ENCODE measurements around the gene PWWP2B.
"Not testable (repeated sequence)": the region's sequence is repeated elsewhere in the genome, so short reads cannot be mapped to it uniquely, and the experiment has no call there.

Gene PWWP2B

DNA sequence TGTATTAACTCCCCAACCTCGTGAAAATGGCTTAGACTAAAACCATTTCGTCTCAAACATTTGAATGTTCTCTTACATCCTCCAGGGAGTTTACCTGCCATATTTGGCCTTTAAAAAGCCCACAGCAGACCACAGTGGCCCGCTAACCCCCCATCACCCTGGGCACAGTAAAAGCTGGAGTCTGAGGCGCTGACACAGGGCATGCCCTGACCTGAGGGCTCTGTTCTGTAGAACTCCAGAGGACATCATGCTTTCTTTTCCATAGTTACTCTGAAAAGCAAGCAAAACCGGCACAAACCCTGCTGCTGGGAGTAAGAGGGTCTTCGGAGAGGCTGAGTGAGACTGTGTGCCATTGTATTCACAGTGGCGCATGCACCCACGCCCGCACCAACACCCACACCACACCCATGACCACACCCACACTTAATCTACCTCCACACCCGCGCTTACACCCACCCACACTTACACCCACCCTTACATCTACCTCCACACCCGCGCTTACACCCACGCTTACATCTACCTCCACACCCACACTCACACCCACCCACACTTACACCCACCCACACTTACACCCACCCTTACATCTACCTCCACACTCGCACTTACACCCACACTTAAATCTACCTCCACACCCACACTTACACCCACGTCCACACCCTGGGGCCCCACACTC lies 32.9 kb upstream of the PWWP2B start:
- DNase-seq = no peak

DNA sequence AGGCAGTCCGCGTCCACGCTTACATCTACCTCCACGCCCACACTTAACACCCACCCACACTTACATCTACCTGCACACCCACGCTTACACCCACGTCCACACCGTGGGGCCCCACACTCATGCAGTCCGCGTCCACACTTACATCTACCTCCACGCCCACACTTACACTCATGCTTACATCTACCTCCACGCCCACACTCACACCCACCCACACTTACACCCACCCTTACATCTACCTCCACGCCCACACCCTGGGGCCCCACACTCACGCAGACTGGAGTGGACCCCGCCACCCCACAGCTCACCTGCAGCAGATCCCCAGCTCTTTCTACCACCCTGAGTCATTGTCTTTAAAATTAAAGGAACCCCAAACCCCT lies 32.4 kb upstream of the PWWP2B start:
- no peak for DNase-seq

DNA sequence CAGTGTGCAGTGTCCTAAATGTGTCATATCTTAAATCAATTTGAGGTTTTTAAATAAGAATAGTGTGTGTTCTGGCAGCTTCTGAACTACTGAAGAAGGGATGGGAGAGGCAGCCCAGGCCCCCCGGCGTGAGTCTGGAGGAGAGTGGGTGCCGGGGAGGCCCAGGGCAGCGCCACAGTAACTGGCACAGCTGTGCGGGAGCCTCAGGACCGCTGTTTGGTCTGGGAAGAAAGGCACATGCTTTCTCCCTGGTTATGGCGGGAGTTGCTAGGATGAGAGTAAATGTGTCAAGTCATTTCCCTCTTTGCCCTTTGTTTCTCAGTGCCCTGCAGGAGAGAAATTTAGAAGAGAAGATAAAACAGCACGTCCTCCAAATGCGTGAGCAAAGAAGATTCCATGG lies 31.9 kb upstream of the PWWP2B start:
- DNase-seq = no peak

DNA sequence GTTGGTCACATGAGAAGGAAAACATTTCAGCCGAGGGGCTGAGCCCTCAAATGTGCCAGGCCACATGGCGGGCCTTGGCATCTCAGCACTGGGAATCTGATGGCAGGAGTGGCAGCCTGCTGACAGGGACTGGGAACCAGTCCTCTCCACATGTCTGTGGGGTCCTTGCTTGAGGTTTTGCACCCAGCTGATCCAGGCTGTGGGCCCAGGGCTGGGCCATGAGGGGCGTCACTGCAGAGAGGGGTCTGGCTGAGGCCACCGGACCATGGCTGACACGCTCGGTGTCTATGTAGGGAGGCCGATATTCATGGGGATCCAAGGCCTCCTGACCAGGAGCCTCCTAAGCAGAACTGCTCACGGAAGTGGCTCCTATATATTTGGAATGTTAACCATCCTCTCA lies 31.0 kb upstream of the PWWP2B start:
- no peak for DNase-seq

DNA sequence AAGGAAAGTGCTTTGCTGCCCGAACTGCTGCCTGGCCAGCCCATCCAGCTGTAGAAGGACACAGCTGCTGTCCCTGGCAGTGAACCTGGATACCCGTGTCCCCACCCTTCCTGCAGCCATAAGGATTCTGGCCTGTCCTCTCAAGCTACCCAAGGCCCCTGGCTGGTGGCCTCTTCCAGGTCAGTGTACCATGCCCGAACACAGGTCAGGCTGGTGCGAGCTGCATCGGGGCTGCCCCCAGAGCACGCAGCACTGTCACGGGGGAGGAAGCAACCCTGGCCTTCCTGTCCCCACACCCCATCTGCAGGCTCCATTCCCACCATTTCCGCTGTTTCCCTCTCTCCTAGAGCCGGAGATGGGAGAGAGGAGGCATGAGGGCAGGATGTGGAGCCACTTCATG lies 30.5 kb upstream of the PWWP2B start:
- no peak for DNase-seq

DNA sequence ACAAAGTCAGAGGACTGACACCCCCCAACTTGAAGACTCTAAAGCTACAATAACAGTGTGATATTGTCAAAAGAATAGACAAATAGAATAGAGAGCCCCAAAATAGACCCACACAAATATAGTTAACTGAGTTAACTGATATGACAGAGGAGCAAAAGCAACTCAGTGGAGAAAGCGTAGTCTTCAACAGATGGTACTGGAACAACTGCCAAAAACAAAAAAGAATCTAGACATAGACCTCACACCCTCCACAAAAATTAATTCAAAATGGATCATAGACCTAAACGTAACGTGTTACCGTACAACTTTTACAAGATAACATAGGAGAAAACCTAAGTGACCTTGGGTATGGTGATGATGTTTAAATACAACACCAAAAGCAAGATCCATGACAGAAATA lies 28.6 kb upstream of the PWWP2B start:
- DNase-seq = no peak

DNA sequence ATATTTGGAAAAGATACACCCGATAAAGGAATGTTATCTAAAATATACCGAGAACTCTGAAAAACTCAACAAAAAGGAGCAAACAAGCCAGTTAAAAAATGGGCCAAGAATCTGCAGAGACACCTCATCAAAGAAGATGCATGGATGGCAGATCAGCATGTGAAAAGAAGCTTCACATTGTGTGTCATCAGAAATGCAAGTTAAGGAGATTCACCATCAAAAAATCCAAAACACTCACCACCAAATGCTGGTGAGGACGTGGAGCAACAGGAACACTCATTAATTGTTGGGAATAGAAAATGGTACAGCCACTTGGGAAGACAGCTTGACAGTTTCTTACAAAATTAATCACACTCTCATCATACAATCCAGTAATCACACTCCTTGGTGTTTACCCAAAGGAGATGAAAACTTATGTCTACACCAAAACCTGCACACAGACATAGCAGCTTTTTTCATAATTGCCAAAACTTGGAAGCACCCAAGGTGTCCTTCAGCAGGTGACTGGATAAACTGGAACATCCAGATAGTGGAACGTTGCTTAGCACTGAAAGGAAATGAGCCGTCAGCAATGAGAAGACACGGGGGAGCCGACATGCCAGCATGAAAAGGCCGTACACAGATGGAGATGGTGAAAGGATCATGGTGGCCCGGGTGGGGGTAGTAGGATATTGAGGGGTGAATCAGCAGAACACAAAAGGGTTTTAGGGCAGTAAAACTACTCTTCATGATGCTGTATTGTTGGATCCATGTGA lies 27.9 kb upstream of the PWWP2B start:
- no peak for DNase-seq

DNA sequence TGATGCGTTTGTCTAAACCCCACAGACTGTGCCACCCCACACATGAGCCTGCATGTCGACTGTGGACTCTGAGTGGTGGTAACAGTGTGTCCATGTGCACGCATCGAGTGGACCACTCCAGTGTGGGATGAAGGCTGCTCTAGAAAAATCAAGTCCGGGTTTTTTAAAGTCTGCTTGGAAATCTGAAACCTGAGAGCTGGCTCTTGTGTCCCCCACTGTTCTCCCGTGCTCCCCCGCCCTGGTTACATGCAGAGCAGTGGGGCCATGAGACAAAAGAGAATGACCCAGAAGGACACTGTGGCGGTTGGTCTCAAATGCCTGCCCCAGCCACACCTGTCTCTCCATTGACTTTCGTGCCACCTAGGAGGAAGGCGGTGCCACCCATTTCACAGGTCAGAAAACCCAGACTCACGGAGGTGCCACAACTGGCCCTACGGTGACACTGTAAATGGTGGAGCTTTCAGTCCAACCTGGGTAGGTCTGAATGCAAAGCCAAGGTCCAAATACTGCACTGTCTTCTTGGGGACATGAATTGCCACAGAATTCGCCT lies 27.3 kb upstream of the PWWP2B start:
- no peak for DNase-seq

DNA sequence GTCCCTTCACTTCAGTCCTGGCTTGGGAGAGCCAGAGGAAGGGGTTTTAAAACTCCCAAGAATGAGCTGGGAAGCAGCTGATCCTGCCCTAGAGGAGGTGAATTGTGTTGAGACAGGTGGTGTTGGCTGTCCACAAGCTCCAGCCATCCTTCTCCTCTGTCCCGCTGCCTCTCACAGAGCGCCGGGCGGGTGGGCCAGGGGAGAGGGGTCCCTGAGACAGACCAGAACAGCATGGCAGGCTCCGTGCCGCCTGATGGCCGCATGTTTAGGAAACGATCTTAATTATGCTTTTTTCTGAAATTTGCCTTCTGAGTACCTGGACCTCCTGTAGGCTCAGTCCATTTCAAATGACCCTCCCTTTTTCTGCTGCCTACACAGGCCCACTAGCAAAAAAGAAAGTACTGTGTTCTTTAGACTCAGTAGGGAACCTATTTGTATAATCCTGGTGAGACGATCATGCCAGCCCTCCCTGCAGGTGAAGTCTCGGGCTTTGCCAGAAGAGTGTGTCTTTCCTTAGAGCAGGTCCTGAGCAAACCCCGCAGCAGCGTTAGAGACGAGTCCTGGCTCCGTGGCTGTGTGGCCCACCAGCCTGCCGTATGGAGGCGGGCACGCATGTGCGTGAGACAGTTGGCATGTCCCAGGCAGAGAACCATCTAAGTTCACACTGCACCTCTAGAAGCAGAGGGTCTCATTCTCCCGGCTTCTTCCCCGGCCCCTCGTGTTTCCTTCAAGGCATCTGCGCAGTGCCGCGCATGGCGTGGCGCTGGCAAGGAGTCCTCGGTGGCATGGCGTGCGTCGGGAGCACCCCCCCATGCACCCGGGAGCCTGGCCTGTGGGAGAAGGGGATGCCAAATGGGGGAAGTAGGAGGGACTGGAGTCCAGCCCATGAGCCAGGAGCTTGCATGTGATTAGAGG lies 26.3 kb upstream of the PWWP2B start:
- DNase-seq = no peak

DNA sequence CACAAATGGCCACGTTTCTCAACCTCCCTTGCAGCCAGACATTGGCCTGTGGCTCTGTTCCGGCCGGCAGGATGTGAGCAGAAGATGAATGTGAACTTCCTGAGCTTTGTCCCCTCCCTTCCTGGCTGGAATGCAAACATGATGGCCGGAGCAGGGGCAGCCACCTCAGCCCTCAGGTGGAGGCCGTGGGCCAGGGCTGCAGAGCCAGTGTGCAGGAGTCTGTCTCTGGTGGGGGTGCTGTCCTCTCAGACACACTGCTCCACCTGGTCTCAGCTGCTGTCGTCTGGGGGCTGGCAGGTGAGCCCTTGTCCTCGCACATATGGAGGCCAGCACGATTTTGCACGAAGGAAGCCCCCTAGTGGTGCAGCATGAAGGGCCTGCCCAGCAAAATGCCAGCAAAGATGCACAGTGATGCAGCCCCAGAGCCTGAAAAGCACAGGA lies 25.3 kb upstream of the PWWP2B start:
- no peak for DNase-seq

DNA sequence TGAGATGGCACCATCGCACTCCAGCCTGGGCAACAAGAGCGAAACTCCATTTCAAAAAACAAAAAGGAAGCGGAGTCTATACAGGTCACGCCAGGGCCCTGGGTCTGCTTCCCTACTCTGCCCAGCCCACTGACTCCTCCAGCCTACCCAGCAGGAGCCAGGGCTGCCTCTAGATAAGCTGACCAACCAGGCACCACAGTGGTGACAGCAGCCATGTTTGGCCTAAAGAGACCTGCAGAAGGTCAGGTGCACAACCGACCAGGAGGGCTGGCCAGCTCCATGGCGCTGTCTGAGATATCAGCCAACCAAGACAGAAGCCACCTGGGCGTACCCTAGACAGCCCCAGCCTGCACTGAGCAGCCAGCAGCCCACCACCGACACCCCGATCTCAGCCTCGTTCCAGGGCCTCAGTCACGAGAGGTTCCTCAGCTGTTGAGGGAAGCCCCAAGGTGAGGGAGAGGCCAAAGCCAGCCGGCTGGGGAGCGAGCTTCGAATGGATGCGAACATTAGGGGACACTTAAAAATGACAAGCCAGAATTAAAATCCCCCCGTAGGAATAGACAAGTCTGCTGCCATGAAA lies 24.4 kb upstream of the PWWP2B start:
- DNase-seq = no peak

DNA sequence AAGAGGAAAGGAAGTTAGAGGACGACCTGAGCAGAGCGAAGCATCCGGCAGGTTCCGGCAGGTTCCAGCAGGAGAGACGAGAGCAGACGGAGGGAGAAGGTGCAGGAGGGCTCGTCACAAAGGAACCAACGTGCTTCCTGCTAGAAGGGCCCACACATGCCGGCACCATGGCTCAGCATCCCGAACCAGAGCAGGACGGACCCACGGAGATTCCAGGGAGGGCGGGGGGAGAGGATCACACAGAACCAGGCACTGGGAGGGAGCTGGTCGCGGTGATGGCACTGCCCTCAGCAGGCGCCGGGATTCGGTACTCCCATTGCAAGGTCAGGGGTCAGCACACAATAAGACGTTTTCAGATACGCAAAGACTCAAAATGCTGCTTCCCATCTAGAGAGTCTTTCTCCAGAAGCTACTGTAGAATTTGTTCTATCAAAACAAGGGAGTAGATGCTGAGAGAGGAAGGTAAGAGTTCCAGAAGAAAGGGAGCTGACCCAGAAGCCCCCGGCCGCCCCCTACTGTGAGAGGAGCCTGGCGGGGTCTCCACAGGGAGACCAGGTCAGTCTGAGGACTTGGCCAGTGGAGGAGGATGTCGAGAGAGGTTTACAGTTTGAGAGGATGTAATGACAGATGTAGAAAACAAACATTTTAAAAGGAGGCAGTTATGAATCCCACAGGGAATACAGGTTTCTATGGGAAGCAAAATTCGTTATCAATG lies 23.6 kb upstream of the PWWP2B start:
- no peak for DNase-seq

DNA sequence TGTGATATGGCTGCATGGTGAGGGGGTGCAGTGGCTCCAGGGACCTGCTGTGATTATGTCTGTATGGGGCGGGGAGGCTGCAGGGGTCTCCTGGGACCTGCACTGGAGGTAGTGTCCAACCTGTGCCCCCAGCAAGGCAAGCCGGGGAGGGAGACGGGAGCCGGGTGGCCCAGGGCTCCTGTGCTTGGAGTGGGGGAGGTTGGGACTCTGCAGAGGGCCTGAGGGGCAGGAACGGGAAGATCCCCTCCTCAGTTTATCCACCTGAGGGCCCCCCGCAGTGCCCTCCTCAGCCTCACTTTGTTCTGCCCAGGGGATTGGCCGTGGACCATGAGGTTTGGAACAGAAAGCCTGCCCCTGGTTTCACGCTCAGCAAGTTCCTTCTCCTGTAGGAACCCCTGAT lies 22.8 kb upstream of the PWWP2B start:
- DNase-seq = no peak

DNA sequence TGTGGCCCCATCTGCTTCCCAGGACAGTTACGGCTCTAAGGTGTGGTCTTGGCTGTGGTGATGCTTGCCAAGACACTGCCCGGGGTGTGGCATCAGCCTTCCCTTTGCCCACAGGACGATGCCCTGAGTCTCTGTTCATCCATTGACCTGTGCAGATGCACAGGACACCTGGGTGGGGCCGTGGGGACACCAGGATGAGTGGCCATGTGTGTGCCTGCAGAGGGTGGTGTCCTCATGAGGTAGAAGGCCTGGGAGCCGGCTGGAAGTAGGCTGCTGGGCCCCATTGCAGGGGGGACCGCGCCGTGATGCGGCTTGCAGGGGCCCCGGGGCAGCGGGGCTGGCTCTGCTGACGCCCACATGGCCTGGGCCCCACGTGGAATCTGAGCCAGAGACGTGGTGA lies 22.4 kb upstream of the PWWP2B start:
- no peak for DNase-seq

DNA sequence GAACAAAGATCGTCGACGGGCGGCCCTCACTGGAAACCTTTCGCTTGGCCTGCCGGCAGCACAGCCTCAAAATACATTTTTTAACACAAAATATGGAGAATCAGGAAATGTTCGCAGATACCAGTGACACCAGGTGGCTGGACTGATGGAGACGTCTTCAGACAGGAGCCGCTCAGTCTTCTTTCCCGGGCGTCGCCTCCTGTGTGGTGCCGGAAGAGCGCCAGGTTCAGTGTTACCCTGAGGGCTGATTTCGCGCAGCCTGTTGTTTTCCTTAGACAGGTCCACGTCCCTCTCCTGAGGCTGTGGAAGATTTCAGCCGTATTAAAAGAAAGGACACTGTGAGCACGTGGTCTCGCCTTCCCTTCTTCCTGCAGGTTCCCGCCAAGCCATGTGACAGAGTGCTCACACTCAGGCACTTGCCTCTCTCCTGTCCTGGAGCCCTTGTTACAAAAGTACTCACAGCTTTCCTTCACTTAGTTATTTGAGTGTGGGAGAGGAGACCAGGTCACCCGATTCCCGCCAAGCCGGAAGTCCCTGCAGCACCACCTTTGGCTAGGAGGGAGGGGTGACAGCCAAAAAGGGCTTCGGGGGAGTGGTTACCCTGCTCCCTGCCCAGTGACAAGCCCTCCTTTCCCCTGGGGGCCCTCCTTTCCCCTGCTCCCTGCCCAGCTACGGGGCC lies 21.7 kb upstream of the PWWP2B start:
- no peak for DNase-seq

DNA sequence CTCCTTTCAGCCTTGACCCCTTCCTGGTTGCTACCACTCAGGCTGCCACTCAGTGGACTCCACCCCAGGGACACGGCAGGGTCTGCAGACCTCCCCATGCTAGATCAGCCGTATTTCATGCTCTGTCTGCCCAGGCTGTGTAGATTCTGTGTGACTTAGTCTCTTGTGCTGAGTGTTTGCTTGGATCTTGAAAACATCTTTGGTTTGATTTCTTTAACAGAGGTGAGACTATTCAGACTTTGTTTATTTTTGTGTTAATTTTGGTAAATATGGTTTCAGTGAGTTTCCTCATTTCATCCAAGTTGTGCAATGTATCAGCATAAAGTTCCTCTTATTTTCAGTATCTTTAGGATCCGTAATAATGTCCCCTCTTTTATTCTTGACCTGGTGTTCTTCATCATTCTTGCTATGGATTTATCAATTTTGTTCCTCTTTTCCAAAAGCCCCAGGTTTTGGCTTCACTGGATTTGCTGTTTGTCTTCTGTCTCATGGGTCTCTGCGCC lies 21.2 kb upstream of the PWWP2B start:
- DNase-seq = no peak

DNA sequence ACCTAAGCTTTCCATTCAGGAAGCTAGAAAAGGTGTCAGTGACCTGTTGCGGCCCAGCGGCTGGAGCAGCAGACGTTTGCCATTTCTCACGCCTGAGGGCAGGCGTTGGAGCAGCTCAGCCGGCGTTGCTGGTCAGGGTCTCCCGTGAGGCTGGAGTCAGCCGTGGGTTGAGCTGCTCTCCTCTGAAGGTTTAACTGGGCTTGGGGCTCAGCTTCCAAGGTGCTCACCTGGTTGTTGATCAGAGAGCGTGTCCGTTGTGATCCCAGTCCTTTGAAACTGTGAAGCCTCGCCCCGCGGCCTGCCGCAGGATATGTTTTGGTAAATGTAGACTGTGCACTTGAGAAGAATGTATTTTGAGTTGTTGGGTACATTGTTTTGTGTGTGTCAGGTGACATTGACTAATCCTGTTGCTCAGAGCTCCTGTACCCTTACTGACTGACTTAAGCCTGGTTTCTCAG lies 20.6 kb upstream of the PWWP2B start:
- DNase-seq = no peak

DNA sequence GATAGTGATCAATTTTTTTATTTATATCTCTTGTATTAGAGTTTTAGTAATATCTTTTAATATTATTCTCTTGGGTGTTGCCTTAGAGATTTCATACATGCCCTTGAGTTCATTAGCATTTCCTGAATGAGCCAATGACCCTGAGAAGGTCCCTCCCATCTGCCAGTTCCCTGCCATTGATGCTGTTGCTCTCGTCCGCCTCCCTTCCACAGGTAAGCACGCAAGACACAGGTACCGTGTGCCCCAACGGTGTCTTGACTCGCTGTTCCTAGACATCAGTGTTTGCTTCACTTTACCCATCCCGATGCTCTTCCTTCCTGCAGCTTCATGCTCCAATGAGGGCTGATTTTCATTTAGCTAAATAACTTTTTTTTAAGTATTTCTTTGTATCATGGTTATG lies 19.7 kb upstream of the PWWP2B start:
- DNase-seq = no peak

DNA sequence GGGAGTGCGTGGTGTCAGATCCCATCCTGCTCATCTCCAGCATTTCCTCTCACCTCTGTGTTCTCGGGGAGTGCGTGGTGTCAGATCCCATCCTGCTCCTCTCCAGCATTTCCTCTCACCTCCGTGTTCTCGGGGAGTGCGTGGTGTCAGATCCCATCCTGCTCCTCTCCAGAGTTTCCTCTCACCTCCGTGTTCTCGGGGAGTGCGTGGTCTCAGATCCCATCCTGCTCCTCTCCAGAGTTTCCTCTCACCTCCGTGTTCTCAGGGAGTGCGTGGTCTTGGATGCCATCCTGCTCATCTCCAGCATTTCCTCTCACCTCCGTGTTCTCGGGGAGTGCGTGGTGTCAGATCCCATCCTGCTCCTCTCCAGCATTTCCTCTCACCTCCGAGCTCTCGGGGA lies 18.0 kb upstream of the PWWP2B start:
- not testable (repeated sequence) for DNase-seq

DNA sequence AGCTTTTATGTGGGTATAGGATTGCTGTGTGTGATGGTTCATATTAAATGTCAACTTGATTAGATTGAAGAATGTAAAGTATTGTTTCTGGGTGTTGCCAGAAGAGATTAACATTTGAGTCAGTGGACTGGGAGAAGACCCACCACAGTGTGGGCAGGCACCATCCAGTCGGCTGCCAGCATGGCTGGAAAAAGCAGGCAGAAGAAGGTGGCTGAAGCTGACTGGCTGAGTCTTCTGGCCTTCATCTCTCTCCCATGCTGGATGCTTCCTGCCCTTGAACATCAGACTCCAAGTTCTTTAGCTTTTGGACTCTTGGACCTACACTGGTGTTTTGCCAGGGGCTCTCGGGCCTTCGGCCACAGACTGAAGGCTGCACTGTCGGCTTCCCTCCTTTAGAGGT lies 16.0 kb upstream of the PWWP2B start:
- not testable (repeated sequence) for DNase-seq

DNA sequence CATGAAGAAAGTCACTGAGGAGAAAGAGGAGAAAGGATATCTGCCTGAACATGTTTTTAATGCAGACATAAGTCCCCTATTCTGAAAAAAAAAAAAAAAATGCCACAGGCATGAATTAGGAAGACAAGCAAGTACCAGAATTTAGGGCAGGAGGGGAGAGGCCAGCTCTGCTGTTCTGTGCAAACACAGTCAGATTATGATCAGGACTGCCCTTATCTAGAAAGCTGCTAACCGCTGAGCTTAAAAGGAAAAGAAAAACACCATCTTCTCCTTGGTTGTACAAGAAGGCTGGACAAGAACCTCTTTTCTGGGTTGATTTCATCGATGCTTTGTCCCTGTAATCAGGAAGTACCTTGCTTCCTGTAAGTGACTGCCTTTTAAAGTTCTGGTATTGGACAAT lies 15.3 kb upstream of the PWWP2B start:
- no peak for DNase-seq
